Cardiac septum (tissue), 1 donor: ENCODE data around the gene SCML1. TPM values are rescaled to one million over a fixed set of nuclear protein-coding genes. Genes with fewer than 3 reads are reported as not detected.
A peak's percentile ranks its signal among the peaks of the same experiment; 100 is the strongest.

Source experiments
- DNase-seq: peaks from one replicate; pipeline ENCODE4 v3.0.0-alpha.2; 2020; ENCODE audit warnings: low spot score
- intact Hi-C: fragments of 100-400 bp; cut with DNase I; formaldehyde crosslinking; loops from one replicate; pipeline ENCODE4 v1.14.0; 2022
- long read RNA-seq: library from polyadenylated mRNA; unstranded; transcript quantifications from one replicate; pipeline ENCODE4 v2.0.0, GENCODE V29; 2021
- total RNA-seq: library from RNA; stranded (reverse); fragmentation: NEBNext Ultra II Directional; extraction: Animal tissue kit (Norgen Biotek cat#: 25700); gene quantifications from one replicate; pipeline ENCODE4 v1.2.1, GENCODE V29; 2021
- donor health status: DM: no; HTN: no; CAD: no.

Gene SCML1, protein sequence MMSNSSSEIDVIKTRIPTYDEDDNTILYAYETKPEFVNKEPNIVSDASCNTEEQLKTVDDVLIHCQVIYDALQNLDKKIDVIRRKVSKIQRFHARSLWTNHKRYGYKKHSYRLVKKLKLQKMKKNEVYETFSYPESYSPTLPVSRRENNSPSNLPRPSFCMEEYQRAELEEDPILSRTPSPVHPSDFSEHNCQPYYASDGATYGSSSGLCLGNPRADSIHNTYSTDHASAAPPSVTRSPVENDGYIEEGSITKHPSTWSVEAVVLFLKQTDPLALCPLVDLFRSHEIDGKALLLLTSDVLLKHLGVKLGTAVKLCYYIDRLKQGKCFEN
- total RNA-seq = 8.2 TPM
- long read RNA-seq, partial matches to known transcripts = 0 of 7 reads
- long read RNA-seq, other reads (novel, unspliced or antisense) = 4 of 7 reads

DNA sequence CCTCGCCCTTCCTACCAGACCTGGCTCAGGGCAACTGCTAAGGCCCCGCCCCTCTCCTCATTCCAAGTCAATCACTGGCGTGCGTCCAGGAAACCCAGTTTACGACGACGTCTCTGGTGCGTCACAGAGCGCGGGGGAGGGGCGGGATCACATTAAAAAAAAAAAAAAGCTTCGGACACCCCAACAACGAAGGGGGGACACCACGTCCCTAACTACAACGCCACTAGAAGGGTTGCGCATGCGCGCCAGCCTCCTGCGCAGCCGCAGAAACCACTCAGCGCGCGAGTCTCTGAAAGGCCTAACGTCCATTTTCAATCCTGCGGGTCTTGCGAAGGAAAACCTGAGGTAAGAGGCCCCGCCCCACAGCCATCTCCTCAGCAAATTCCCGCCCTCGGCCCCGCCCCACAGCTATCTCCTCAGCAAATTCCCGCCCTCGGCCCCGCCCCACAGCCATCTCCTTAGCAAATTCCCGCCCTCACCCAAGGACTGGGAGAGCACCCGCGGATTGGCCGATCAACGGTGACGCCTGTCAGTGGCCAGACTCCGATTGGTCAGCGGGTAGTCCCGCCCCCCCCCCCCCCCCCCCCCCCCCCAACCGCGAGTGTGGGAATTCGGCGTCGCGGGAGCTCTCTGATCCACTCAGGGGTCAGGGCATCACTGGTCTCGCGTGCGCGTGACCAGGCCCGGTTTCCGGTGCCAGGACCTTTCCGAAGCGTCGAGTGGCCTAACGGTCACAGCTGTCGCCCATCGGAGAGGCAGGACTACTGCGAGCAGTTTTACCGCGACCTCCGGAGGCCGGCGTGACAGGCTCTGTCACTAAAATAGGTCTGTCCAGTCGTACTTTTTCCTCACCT, at the start of gene SCML1:
TSS of gene SCML1 (plus strand) at position 638 of the 854 bp plus-strand sequence. CDS start 6,694 bp downstream, outside the sequence.
- intact Hi-C loops = no loop called here
- peak; percentile 96 for DNase-seq

DNA sequence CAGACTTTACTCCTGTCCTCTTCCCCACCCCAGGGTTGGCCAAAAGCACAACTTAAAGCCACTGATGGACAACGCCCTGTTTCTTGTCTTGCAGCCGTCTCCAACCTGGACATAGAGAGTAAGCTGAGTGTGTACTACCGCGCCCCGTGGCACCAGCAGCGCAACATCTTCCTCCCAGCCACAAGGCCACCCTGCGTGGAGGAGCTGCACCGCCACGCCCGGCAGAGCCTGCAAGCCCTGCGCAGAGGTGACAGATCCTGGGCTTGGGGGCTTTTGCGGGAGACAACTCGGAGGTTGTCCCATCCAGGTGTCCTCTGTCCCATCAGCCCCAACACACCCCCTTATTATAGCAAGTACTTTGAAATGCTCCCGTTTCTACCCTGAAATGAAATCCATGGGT, 49.6 kb upstream of the SCML1 start:
- DNase-seq = no peak
- intact Hi-C loops = no loop called here

DNA sequence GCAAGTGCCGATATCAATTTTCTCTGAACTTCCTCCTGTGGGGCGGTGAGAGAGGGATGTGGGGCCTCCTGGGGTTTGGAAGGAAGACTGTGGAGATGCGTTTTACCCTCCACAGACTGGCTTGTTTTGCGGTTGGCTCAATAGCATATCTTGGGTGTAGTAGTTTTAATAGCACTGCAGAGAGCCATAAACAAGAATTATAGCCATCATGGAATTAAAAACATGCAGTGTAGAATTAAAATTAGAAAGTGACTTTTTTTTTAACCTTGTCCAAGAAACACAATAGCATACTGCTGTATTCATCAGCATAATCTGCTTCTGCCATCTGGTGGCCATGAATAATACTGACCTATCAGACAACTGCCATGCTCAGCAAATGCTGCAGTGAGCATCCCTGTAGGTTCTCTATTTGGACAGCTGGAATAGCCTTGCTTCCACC, 47.3 kb upstream of the SCML1 start:
- intact Hi-C loops = loop anchor here (2.0 kb wide), 1 partner anchor 447 kb away; no protein-coding TSS in a partner anchor
- DNase-seq = no peak

DNA sequence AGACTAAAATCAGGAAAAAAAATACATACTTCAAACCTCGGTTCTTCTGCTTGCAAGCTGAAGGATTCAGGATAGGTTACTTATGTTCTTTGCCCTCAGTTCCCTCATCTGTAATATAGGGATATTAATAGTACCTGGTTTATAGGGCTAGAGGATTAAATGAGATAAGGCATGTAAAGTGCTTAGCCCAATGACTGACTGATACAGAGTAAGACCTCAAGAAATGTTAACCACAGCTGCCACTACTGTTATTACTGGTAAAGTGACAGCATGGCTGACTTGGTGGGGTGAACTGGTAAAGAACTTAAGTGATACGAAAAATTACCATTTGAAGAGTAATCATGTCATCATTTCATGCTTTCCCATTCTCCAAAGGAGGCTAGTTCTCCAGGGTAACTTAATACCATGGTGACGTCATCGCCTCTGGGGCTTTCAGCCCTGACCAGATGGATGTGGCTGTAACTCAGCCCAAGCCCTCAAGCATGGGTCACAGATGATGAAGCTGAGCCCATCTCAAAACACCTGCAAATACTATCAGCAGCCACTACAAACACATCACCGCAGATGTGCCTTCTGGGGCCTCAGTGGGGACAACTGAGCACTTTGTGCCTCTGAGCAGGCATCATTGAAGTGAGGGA, 44.5 kb upstream of the SCML1 start:
- no peak for DNase-seq
- intact Hi-C loops = no loop called here

DNA sequence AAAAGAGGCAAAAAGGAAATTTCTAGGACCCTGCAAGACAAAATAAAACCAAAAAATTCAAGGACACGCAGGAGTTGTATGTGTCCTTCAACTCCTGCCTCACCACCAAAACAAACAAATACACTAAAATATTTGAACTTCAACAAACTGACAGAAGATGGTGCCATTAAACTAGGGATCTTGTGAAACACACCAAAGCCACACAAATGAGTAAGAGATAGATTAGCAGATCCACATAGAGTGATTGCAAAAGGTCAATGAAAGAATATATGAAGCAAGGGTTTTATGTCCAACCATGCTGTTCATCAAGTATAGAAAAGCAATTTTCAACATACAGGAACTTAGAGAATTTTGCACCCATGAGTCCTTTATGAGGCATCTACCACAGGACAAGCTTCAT, 40.1 kb upstream of the SCML1 start:
- DNase-seq = no peak
- intact Hi-C loops = no loop called here

DNA sequence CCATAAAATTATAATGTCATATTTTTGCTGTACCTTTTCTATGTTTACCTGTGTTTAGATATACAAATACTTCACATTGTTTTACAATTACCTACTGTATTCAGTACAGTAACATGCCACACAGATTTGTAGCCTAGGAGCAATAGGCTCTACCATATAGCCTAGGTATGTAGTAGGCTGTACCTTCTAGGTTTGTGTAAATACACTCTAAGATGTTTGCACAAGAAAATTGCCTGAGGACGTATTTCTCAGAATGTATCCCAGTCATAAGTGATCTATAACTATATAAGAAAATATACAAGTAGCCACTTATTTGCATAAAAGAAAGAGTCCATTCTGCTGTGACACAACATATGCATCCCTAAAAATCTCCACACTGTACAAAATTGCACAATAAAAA, 36.3 kb upstream of the SCML1 start:
- DNase-seq = no peak
- intact Hi-C loops = no loop called here

DNA sequence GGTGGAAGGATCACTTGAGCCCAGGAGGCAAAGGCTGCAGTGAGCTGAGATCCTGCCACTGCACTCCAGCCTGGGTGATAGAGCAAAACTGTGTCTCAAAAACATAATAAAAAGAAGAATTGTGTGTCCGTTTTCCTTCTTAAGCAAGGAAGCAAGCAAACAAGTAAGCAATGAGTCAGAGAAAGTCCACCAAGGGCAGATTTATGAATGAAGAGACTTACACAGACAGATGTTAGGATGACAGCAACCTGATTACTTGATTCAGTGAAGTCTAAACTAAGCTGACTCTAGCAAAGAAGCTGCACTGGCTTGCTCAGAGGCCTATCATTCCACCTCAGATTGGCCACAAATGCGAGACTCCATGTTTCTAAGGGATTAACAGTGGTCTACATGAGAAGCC, 34.1 kb upstream of the SCML1 start:
- intact Hi-C loops = no loop called here
- no peak for DNase-seq

DNA sequence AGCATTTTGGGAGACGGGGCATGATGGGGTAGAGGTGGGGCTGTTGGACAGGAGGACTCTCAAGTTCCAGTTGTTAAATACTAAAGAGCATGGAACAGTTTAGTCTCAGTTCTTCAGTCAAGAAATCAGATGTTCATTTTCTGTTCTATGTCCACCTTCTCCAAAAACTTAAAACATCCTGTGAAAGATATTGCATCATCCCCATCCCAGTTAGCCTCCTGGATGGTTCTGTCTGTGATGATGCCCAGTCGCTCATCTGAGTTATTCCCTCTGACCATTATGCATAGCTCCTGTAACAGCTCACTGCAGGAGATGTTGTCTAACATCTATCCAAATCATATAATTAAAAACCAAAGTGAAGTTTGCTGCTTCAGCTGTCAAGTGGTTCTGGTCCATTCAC, 32.1 kb upstream of the SCML1 start:
- no peak for DNase-seq
- intact Hi-C loops = no loop called here

DNA sequence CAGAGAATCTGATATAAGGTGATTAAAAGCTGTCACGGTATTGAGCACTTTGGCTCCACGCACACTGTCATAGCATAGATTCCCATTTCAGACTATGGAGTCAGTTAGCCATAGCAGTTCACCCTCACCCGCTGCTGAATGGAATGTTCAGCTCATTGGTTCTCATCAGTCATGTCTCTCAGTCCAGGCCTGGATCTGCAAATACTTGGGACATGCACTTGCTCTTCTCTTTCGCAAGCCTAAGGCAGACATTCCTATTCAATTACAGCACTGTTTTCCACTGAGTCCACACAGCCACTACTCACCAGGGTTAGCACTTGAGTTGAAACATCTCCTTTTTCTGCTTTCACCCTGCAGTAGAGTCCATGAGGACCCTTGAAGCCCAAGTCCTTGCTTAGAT, 30.6 kb upstream of the SCML1 start:
- intact Hi-C loops = no loop called here
- DNase-seq = no peak

DNA sequence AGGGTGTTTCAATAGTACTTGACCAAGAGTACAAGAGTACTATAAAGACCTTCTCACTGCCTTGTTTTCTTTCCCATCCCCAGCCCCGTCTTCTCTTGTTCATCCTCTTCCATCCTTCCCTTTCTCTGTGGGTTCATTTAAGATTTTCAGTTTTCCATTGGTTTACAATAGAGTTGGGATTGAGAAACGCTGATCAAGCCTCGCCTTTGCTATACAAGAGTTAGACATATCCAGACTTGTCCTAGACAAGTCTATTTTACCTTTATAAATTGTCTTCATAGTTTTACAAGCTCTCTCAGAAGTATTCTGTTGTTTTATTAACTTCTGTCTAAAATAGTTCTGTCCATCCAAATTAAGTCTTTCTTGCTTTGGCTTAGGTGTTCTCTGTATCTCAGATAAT, 29.6 kb upstream of the SCML1 start:
- intact Hi-C loops = no loop called here
- no peak for DNase-seq

DNA sequence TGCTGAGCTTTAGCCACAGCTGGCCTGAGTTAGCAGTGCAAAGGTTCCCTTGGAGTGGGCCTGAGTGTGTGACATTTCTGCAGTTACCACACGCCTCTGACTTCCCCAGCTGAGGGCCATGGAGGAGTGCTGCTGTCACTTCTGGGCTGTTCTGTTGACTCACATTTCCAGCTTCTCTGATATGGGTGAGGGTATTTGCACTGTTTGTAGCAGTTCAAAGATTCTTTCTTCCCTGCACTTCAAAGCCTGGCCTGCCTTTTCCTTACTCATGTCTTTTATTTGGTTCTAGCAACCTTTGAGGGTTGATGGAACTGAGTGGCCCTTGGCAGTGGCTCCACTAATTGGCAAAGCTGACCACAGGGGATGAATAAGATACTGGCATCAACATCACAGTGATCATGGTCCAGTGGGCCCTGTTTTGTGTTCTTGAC, 26.4 kb upstream of the SCML1 start:
- DNase-seq = no peak
- intact Hi-C loops = no loop called here

DNA sequence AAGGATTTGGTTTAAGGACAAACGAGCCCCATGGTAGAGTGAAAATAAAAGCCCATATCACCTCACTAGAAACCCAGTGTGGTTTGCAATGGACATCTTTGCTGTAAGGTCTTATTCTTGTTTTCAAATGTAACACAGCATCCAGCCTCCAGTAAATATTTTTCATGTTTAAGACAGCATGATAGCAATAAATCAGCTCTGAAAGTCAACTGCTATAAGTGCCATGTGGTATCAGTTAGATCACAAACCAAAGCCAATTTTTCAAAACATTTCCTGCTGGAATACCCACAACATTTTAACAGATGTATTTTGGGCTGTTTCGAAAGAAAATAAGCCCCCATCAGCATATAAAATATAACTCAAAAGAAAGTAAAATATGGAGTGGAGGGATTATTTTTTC, 24.0 kb upstream of the SCML1 start:
- intact Hi-C loops = no loop called here
- no peak for DNase-seq

DNA sequence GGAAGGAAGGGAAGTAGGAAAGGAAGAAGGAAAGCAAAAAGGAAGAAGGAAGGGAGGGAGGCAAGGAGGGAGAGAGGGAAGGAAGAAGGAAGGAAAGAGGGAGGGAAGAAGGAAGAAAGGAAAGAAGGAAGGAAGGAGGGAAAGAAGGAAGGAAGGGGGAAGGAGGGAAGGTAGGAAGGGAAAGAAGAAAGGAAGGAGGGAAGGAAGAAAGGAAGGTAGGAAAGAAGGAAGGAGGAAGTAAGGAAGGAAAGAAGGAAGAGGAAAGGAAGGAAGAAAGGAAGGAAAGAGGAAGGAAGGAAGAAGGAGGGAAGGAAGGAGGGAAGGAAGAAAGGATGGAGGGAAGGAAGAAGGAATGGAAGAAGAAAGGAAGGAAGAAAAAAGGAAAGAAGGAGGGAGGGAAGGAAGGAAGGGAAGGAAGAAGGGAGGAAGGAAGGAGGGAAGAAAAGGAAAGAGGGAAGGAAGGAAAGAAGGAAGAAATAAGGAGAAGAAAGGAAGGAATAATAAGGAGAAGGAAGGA, 18.6 kb upstream of the SCML1 start:
- DNase-seq = no peak
- intact Hi-C loops = no loop called here

DNA sequence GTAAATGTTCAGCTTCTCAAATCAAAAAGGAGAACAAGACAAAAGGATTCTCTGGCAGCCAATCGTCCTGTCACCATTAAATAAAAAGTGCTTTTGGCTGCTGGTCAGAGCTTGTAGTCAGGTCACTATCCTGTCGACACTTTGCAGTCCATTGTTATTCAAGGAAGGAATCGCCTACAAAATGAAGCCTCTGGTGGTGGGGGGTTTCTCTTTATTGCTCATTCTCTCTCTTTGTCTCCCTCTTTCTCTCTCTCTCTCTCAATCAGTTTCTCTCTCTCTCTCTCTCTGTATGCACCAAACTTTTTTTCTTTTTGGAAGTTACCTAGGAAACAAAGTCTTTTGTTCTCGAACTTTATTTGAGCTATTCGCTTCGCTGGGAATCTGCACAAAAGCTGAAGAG, 17.6 kb upstream of the SCML1 start:
- intact Hi-C loops = no loop called here
- DNase-seq = no peak

DNA sequence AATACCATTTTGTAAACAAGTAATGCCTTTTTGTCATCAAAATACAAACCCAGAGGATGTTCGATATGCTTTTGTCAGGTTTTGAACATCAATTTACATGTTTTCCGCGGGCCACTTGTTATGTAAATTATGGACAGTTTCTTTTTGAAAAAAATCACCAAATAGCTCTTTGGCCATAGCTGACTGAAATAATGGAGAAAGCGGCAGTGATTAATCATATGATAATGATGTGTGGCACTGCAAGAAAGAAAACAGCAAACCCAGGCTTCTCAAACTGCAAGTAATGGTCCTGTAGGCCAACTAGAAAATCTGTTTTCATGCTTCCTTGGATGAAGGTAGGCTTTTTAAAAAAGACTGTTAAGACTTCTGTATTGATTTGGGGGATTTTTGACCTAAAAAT, 15.6 kb upstream of the SCML1 start:
- intact Hi-C loops = no loop called here
- no peak for DNase-seq

DNA sequence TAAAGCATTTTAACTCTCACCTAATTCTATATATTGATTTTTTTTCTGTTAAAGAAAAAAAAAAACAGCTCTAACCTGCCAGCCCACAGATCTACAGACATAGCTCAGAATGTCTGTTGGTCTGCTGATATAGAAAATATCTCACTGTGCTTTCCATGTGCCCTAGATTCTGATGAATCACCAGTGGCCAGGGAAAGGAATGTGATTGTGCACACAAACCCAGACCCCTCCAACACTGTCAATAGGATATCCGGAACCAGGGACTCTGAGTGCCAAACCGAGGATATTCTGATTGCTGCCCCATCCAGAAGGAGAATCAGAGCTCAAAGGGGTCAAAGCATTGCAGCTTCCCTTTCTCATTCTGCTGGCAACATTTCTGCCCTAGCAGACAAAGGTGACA, 12.1 kb upstream of the SCML1 start:
- intact Hi-C loops = no loop called here
- no peak for DNase-seq

DNA sequence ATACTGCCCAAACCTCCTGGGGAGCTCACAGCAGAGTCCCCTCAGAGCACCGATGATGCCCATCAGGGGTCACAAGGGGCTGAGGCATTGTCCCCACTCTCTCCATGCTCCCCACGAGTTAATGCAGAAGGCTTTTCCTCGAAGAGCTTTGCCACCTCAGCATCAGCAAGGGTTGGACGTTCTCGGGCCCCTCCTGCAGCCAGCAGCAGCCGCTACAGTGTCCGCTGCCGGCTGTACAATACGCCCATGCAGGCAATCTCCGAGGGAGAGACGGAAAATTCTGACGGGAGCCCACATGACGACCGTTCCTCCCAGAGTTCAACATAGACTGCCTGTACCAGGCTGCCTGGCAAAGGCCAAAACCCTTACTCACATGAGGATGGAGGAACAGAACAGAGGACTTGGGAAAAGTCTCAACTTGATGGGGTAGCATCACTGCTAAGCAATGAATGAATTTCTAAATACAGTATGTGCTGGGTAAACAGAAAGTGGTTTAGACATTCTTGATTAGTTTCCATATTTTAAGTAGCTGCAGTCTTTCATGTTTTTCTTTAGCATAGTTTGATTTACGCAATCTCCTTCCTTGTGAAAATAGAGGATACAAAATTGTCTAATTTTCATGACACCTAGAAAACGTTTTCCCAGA, 5.0 kb upstream of the SCML1 start:
- no peak for DNase-seq
- intact Hi-C loops = no loop called here

DNA sequence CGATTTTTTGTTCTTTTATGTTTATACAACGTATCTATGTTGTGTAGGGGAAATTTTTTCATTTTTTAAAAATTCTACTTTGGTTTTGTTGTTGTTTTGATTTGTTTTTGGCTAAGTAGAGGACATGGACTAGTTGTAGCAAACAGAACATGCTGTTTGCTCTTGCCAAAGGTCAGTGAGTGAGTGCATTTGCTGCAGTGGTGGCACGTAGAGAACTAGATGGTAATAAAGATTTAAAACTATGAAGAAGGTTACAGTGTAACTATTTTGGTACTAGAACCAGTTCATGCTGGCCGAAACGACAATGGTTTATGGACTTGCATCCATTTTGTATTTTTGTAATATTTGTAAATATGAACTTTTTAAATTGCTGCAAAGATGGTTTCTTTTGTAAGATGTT, 1.9 kb upstream of the SCML1 start:
- intact Hi-C loops = no loop called here
- no peak for DNase-seq

DNA sequence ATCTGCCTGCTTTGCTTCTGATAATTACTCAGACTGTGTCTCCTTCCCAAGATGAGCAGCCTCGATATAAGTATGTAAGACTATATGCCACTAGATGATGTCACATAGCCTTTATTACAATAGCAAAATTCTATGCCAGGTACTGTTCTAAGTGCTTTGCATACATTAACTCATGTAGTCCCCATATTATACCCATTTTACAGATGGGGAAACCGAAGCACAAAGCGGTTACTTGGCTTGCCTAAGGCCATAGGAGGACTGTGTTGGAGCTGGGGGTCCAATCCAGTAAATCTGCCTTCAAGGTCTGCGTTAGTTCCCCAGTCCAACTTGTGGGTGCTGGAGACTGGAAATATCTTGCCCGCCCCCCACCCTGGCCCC, 826 bp upstream of the SCML1 start:
- intact Hi-C loops = no loop called here

DNA sequence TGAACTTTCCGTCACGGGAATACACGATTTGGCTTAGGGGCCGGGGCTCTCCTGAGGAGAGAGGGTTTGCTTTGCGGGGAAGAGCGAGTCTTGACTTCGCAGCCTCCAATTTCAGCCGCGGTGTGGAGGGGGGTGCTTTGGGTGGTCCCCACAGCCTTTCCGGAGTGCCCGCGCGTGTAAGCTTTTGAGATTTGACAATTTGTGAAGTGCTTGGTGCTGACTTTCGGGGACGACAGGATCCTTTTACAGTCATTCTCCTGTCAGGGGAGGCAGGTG, 355 bp downstream of the SCML1 start:
- intact Hi-C loops = no loop called here
- no peak for DNase-seq

More for the DNA sequence above, 826 bp upstream of the SCML1 start:
- DNase-seq = no peak
